Stimulated activated CD8-positive, alpha-beta memory T cell treated with anti-CD3 and anti-CD28 coated beads, Interleukin-12 subunit alpha, Interleukin-12 subunit beta, amount 100 ng/mL, for 4 hours (primary cell): Measurements from ENCODE around the gene GYPB.
"Not testable (repeated sequence)": the region's sequence is repeated elsewhere in the genome, so short reads cannot be mapped to it uniquely, and the experiment has no call there.

ENCODE experiments used
- DNase-seq: peaks from one replicate; pipeline ENCODE4 v3.0.0-alpha.2; 2020; ENCODE audit warnings: low read depth

Gene GYPB

GRCh38 chr4:144014808-144015207 lies 4.4 kb downstream of the GYPB start:
- DNase-seq, result no peak

- not testable (repeated sequence) for DNase-seq
These were observed 10.6 kb downstream of the GYPB start for GRCh38 chr4:144008602-144009001.

GRCh38 chr4:144007960-144008359 lies 11.2 kb downstream of the GYPB start:
- DNase-seq, result not testable (repeated sequence)

- DNase-seq, result not testable (repeated sequence)
These were observed 12.9 kb downstream of the GYPB start for GRCh38 chr4:144006200-144006803.

GRCh38 chr4:144005558-144005953 lies 13.6 kb downstream of the GYPB start:
- DNase-seq, result not testable (repeated sequence)

DNA sequence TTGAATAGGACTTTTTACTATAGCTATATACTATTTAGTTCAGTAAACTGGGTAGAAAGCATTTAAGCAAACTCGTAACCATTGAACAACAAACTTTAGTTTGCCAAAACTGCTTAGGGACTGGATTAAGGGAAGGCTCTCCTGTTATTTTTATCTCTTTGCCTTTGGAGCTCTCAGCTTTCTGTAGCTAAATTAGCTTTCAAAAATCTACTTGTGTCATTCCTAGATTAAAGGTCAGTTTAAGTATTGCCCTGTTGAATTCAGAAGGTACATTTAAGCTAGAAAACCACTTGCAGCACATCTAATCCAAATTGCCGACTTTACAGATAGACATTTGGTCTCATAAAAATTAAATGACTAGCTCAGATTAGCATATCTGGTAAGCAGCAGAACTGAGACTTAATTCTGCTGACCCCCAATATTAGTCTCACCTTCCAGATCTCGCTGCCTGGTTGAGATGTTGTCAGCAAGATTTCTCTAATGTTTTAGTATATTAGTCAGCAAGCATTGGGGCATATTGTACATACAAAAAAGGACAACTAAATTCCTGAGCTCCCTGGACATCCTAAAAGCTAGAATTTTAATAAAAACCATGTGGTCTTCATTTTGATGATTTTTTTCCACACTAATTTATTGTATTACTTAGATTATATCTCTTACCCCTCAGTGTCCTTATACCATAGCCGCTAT lies 14.2 kb downstream of the GYPB start:
- DNase-seq, result not testable (repeated sequence)

DNA sequence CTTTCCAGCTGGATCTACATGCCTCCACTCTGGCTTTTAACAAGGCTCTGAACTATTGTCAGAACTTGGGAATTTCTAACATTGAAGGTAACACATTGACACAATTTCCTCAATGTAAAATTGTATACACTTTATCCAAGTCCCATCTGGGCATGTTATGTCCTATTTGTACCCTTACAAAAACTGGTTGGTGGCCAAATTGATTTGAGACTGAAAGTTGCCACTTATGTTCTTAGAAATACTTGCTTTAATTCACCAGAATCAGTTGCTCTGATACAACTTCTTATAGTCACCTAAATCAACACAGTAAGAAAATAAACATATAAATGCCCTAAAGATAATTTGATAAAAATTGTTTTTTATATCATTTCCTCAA lies 15.3 kb downstream of the GYPB start:
- DNase-seq, result not testable (repeated sequence)

DNA sequence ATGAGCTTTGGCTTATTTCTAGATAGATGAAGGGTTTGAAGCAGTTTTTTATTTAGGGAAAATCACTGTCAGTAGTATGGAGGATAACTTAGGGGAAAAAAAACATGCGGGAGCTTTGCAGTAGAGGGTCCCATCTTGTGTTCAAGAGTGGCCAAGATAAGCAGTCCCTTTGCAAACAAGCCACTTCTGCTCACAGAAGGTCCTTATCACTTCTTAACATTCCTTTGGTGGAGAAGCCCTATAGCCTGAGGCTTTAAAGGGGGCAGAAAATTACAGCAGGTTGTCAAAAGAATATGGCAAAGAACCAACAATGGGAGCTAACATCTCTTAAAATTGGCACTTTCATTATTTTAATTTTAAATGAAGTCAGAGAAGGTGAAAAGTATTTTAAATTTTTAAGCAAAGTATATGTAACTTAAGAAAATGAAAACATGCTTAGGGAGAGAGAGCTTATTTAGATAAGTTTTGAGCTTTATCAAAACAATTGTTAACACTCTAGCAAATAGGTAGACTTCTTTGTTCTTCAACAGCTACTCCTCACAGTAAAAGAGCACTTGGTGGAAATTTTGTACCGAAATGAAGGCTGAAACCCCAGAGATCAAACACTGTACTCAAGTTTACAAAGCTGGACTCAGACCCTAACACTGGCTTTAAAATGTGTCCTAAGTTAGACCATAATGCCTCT lies 15.8 kb downstream of the GYPB start:
- not testable (repeated sequence) for DNase-seq

DNA sequence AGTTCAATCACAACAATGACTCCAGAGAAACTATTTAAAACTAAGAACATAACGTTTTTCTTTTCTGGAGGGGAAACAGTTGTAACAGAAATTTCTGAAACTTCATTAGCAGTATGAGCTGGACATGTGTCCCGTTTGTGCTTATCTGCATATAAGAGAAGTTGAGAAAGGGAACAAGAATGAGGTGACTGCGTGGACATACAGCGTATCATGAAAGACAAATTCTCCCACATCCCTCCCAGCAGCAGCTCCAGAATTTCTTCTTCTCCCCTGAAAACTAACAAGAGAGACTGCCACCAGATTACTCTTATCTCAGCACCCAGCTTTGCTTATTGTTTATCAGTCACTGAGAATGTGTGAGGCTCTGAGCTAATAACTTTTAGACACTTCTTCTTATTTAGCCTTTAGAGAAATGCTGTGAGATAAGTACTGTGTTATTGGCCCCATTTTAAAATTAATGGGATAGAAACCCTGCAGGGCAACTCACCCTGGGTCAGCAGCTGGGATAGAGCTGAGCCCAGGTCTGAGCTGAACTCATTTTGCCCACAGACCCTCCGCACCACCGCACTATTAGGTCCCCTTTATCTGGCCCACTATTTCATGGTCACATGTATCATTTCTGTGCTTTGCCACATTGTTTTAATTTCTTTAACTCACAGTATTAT lies 18.7 kb downstream of the GYPB start:
- not testable (repeated sequence) for DNase-seq

- not testable (repeated sequence) for DNase-seq
These were observed 23.0 kb downstream of the GYPB start for GRCh38 chr4:143996193-143996592.

DNA sequence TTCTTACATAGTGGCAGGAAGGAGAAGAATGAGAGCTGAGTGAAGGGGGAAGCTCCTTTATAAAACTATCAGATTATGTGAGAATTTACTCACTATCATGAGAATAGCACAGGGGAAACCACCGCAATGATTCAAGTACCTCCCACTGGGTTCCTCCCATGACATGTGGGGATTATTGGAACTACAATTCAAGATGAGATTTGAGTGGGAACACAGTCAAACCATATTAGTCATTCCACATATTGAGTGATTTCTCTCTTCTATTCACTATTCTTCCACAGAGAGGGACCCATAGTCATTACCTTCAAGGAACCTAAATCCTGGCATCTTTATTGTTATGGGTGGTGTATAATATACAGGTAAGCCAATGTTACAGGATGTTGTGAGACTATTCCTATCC lies 27.4 kb downstream of the GYPB start:
- DNase-seq, result not testable (repeated sequence)

GRCh38 chr4:143990717-143991116 lies 28.5 kb downstream of the GYPB start:
- not testable (repeated sequence) for DNase-seq

- DNase-seq, result no peak
These were observed 33.0 kb downstream of the GYPB start for GRCh38 chr4:143986180-143986579.

GRCh38 chr4:143980776-143981175 lies 38.4 kb downstream of the GYPB start:
- DNase-seq, result not testable (repeated sequence)

GRCh38 chr4:143975527-143975926 lies 43.7 kb downstream of the GYPB start:
- DNase-seq, result not testable (repeated sequence)

DNA sequence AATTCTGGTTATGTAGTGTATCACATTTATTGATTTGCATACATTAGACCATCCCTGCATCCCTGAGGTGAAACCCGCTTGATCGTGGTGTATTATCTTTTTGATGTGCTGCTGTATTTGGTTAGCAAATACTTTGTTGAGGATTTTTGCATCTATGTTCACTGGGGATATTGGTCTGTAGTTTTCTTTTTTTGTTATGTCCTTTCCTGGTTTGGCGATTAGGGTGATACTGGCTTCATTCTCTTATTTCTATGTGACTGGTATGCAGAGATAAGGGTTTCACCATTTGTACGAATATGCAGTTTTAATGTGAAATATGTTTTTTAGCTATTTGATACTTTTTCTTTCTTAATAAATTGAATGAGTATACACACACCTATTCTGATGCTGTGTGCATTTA lies 45.2 kb downstream of the GYPB start:
- DNase-seq, result not testable (repeated sequence)

- no peak for DNase-seq
These were observed 58.1 kb downstream of the GYPB start for GRCh38 chr4:143961075-143961474.

GRCh38 chr4:143955306-143955705 lies 63.9 kb downstream of the GYPB start:
- not testable (repeated sequence) for DNase-seq

DNA sequence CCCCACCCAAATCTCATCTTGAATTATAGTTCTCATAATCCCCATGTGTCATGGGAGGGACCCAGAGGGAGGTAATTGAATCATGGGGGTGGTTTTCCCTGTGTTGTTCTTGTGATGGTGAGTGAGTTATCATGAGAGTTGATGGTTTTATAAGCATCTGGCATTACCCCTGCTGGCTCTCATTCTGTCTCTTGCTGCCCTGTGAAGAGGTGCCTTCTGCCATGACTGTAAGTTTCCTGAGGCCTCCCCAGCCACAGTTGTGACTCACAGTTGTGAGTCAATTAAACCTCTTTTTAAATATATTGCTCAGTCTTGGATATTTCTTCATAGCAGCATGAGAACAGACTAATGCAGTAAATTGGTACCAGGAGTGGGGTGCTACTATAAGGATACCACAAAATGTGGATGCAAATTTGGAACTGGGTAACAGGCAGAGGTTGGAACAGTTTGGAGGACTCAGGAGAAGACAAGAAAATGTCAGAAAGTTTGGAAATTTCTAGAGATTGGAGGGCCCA lies 67.7 kb downstream of the GYPB start:
- DNase-seq, result not testable (repeated sequence)

DNA sequence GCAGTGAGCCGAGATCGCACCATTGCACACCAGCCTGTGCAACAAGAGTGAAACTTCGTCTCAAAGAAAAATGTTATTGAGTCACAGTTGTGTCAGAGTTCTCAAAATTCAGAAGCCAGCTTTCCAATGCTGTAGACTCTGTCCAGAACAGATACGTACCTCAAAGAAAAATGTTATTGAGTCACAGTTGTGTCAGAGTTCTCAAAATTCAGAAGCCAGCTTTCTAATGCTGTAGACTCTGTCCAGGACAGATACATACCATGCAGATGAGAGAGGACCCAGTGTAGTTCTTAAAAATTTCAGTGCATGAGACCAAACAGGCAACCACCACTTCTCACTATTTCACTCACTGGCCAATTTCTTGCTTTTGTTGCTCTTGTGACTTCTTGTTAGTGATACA lies 68.2 kb downstream of the GYPB start:
- not testable (repeated sequence) for DNase-seq

GRCh38 chr4:143950185-143950584 lies 69.0 kb downstream of the GYPB start:
- DNase-seq, result not testable (repeated sequence)

DNA sequence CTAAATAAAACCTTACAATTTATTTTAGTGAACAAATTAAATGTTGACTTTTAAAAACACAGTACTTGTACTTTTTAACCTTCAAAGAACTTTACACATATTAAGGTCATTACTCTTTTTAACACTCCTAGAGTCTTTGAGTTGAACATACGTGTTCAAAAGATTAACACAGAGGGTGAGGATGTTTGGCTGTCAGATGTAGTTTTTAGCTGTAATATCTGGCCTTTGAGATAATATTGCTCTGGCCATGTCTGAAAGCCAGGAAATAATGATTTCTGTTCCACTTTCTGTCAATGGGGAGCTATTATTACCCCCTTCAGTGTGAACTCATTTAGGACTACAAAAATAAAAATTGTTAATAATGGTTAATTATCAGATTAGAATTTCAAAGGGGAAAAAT lies 71.7 kb downstream of the GYPB start:
- DNase-seq, result not testable (repeated sequence)
